AG04450 (cell line): ENCODE measurements around the gene SH3BP5. TPM values are rescaled to one million over a fixed set of nuclear protein-coding genes. Genes with fewer than 3 reads are reported as not detected.

Source experiments
- CTCF ChIA-PET: fragments of 300-600, 350-600 bp; formaldehyde crosslinking; extraction: SDS; loops from one replicate; lab custom pipeline; 2022; ENCODE audit warnings: antibody characterized with exemption, inconsistent platforms; lab: Charles Lee
- POLR2A ChIA-PET: fragments of 350-600 bp; formaldehyde crosslinking; extraction: SDS; loops from one replicate; lab custom pipeline; 2021; ENCODE audit warnings: antibody characterized with exemption, inconsistent platforms; lab: Yijun Ruan, JAX
- DNase-seq: peaks from one replicate; pipeline ENCODE4 v3.0.0-alpha.2; 2011; ENCODE audit warnings: low read depth, low spot score
- H3K27ac ChIP-seq: one replicate; pipeline ENCODE4 v1.5.1; 2012; ENCODE audit warnings: low read depth, low read length, control low read depth
- H3K27me3 ChIP-seq: one replicate; pipeline ENCODE4 v1.6.0; 2012; ENCODE audit warnings: low read length; ENCODE audit not compliant: control insufficient read depth, insufficient read depth
- H3K4me3 ChIP-seq: 2 replicates; pipeline ENCODE4 v1.5.1; 2011; ENCODE audit warnings: mild to moderate bottlenecking, low read depth, low read length, control low read depth
- H3K9me3 ChIP-seq: 2 replicates; pipeline ENCODE4 v1.5.1; 2012; ENCODE audit warnings: low read length; ENCODE audit not compliant: control insufficient read depth, insufficient read depth
- CTCF ChIP-seq: IDR thresholded peaks from 2 replicates; pipeline ENCODE4 v1.5.1; 2011; ENCODE audit warnings: low read depth, low read length, control low read depth, inconsistent platforms
- polyA plus RNA-seq: library from polyadenylated mRNA; depleted of rRNA; stranded (reverse); fragments of >200 nt; gene quantifications from 2 replicates; pipeline ENCODE4 v1.2.3, GENCODE V29; 2011

The SH3BP5 gene
- polyA plus RNA-seq, 1 experiment: 16.6 TPM

GRCh38 chr3:15303728-15304127 lies 28.7 kb downstream of the SH3BP5 start:
- no peak for TF ChIP-seq CTCF
- no peak overlapping the region for H3K4me3 ChIP-seq
- ChIA-PET CTCF (interaction anchor here (1.2 to 1.9 kb wide), 2 partner anchors 29 to 101 kb away, joined by 4 to 5 read pairs; partner anchors contain the start of gene SH3BP5), POLR2A (no interaction called here)
- H3K9me3 ChIP-seq: no peaks in the 10 kb centered on the region; the same call in 1 of the 2 replicates
- no peaks in the 10 kb centered on the region for H3K27me3 ChIP-seq
- H3K27ac ChIP-seq: no peak overlapping the region
- no peak for DNase-seq

- Histone ChIP-seq H3K9me3 (no peaks in the 10 kb centered on the region; the same call in 1 of the 2 replicates), H3K27me3 (no peaks in the 10 kb centered on the region), H3K4me3 (no peak overlapping the region), H3K27ac (no peak overlapping the region)
- no peak for TF ChIP-seq CTCF
- POLR2A ChIA-PET: no interaction called here
- no peak for DNase-seq
- CTCF ChIA-PET: interaction anchor here (1.9 kb wide), 1 partner anchor 102 kb away, joined by 4 read pairs; no protein-coding TSS in a partner anchor
These were observed 29.2 kb downstream of the SH3BP5 start for GRCh38 chr3:15303216-15303615.

- POLR2A ChIA-PET: no interaction called here
- CTCF ChIA-PET: interaction anchor here (0.7 kb wide), 1 partner anchor 104 kb away, joined by 3 read pairs; no protein-coding TSS in a partner anchor
- no peaks in the 10 kb centered on the region for H3K27me3 ChIP-seq
These were observed 30.6 kb downstream of the SH3BP5 start for GRCh38 chr3:15301761-15302160.

GRCh38 chr3:15300323-15301078 lies 31.9 kb downstream of the SH3BP5 start:
- no peak for DNase-seq
- TF ChIP-seq CTCF: no peak
- H3K9me3 ChIP-seq: no peaks in the 10 kb centered on the region
- H3K4me3 ChIP-seq: no peak overlapping the region
- CTCF ChIA-PET: interaction anchor here (1.4 kb wide), 1 partner anchor 193 kb away, joined by 4 read pairs; no protein-coding TSS in a partner anchor
- POLR2A ChIA-PET: no interaction called here
- no peak overlapping the region for H3K27ac ChIP-seq
- H3K27me3 ChIP-seq: no peaks in the 10 kb centered on the region

More at GRCh38 chr3:15301761-15302160, 30.6 kb downstream of the SH3BP5 start:
- no peak for DNase-seq
- no peak overlapping the region for H3K4me3 ChIP-seq
- no peak for TF ChIP-seq CTCF
- no peaks in the 10 kb centered on the region for H3K9me3 ChIP-seq
- no peak overlapping the region for H3K27ac ChIP-seq

GRCh38 chr3:15299036-15299435 lies 33.4 kb downstream of the SH3BP5 start:
- POLR2A ChIA-PET: interaction anchor here (0.6 kb wide), 1 partner anchor 12 kb away, joined by 4 read pairs; no protein-coding TSS in a partner anchor
- CTCF ChIA-PET: no interaction called here

More at GRCh38 chr3:15299036-15299435, 33.4 kb downstream of the SH3BP5 start:
- Histone ChIP-seq H3K9me3 (no peaks in the 10 kb centered on the region), H3K27ac (no peak overlapping the region), H3K27me3 (no peaks in the 10 kb centered on the region), H3K4me3 (no peak overlapping the region)
- TF ChIP-seq CTCF: no peak
- DNase-seq: no peak
